Uterus (tissue), 2 donors: ENCODE data around the gene TBC1D21.

Experiments
- CTCF ChIP-seq, 4 experiments: fragments of 200-600 bp in 2 of 4; fragments of 450-650 bp in 2 of 4; sonication (generic) in 2 of 4; IDR thresholded peaks; one replicate each; pipeline ENCODE4 v1.5.1; 2016 to 2019; ENCODE audit warnings: antibody characterized with exemption in 4 of 4, mild to moderate bottlenecking in 2 of 4, moderate library complexity in 1 of 4
- POLR2A ChIP-seq, 2 donors: fragments of 450-650 bp; IDR thresholded peaks; one replicate each; pipeline ENCODE4 v1.6.1; 2016; ENCODE audit warnings: antibody characterized with exemption in 2 of 2, mild to moderate bottlenecking in 1 of 2, moderate library complexity in 1 of 2

DNA sequence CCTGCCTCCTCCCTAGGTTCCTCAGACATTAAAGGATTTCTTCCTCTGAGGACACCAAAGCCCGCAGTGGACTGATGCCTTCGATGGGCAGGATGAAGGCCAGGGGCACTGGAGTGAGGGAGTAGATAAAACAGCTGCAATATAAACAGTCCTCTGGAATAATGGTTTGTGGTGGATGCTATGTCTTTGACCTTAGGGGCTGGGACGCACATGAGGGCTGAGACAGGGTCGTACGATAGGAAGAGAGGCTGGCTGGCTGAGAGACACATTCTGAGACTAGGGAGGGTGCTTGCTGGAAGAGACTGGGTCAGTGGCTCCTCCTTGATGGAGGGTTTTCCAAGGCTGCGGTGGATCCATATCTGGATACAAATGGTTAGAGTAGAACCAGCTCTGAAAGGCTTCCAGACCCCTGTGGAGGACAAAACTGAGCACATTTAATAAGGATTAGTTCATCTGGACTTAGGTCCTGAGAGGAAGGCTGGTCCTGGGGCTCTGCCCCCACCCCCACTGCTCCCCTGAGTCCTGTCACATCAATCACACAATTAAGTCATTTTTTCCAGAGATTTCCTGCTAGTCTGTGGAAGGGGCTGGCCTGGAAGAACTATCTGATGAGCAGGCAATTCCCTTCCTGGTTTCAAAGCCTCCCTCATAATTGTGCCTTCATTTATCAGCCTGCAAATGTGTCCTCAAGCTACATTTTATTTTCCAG, 15.8 kb downstream of the TBC1D21 start:
- TF ChIP-seq CTCF (IDR thresholded peaks at IDR 0.05): no peak
- TF ChIP-seq POLR2A (IDR thresholded peaks at IDR 0.05): no peak
